HepG2 (cell line): ENCODE results near the gene CARMIL1. TPM values are rescaled to one million over a fixed set of nuclear protein-coding genes. Genes with fewer than 3 reads are reported as not detected.
A peak's percentile ranks its signal among the peaks of the same experiment; 100 is the strongest.

Experiments used
- BCL6 ChIP-seq: IDR thresholded peaks from 2 replicates; pipeline ENCODE4 v1.6.1; 2016; ENCODE audit warnings: missing genetic modification reagents, missing compliant biosample characterization
- EP300 ChIP-seq, 3 experiments: sonication (generic) in 1 of 3; formaldehyde crosslinking in 1 of 3; IDR thresholded peaks; 2 replicates each; pipeline versions ENCODE4 v1.5.1 to v1.6.1; 2011 to 2020; ENCODE audit warnings: low read depth in 2 of 3, low read length in 2 of 3, borderline replicate concordance in 1 of 3, improper control_type of control experiment in 1 of 3, mild to moderate bottlenecking in 1 of 3, missing genetic modification reagents in 1 of 3, moderate library complexity in 1 of 3
- MIXL1 ChIP-seq: IDR thresholded peaks from 2 replicates; pipeline ENCODE4 v1.6.1; 2016
- NONO ChIP-seq, 2 experiments: fragments of 450-650 bp in 1 of 2; sonication (generic) in 1 of 2; formaldehyde crosslinking in 1 of 2; IDR thresholded peaks in 1 of 2; conservative IDR thresholded peaks in 1 of 2; 2 replicates each; pipeline versions ENCODE4 v1.6.1 to v1.8.0; 2017 to 2022; ENCODE audit warnings: mild to moderate bottlenecking in 1 of 2, missing genetic modification reagents in 1 of 2, moderate library complexity in 1 of 2
- NR2F1 ChIP-seq, 2 experiments: fragments of 450-650 bp in 1 of 2; formaldehyde crosslinking in 1 of 2; IDR thresholded peaks; 2 replicates each; pipeline versions ENCODE4 v1.5.0 to v1.6.1; 2016 to 2020; ENCODE audit warnings: mild to moderate bottlenecking in 1 of 2, missing compliant biosample characterization in 1 of 2, missing genetic modification reagents in 1 of 2, moderate library complexity in 1 of 2
- SMAD9 ChIP-seq: sonication (generic); formaldehyde crosslinking; IDR thresholded peaks from 2 replicates; pipeline ENCODE4 v1.5.1; 2020; ENCODE audit warnings: mild to moderate bottlenecking, missing genetic modification reagents
- TAF1 ChIP-seq: sonication (generic); formaldehyde crosslinking; IDR thresholded peaks from 2 replicates; pipeline ENCODE4 v1.4.0; 2020; ENCODE audit warnings: missing genetic modification reagents
- TEAD3 ChIP-seq: optimal IDR thresholded peaks from 2 replicates; pipeline ENCODE3; 2016; ENCODE audit warnings: borderline replicate concordance
- ZNF251 ChIP-seq: sonication (generic); formaldehyde crosslinking; IDR thresholded peaks from 2 replicates; pipeline ENCODE4 v1.9.0; 2021; ENCODE audit warnings: mild to moderate bottlenecking, missing genetic modification reagents
- ZNF362 ChIP-seq: sonication (generic); formaldehyde crosslinking; IDR thresholded peaks from 2 replicates; pipeline ENCODE4 v1.4.0; 2020; ENCODE audit warnings: missing genetic modification reagents, mild to moderate bottlenecking, borderline replicate concordance
- ZNF446 ChIP-seq: sonication (generic); formaldehyde crosslinking; IDR thresholded peaks from 2 replicates; pipeline ENCODE4 v1.5.0; 2020; ENCODE audit warnings: mild to moderate bottlenecking, missing genetic modification reagents
- ZNF761 ChIP-seq: sonication (generic); formaldehyde crosslinking; conservative IDR thresholded peaks from 2 replicates; pipeline ENCODE4 v1.4.0; 2020; ENCODE audit warnings: mild to moderate bottlenecking, missing genetic modification reagents
- polyA plus RNA-seq, 8 experiments: library from polyadenylated mRNA; depleted of rRNA in 3 of 8; stranded (reverse) in 7 of 8; unstranded in 1 of 8; fragments of >200 nt; fragmentation: Illumina TruSeq in 4 of 8; extraction: Trizol in 4 of 8; gene quantifications; 2 replicates each; pipeline versions ENCODE4 v1.2.1 to v1.2.3, GENCODE V29; 2011 to 2016; ENCODE audit warnings: low read depth in 4 of 8, missing spikeins in 1 of 8, mixed read lengths in 1 of 8; ENCODE audit not compliant: insufficient read depth in 1 of 8
- total RNA-seq, 5 experiments: library from RNA; depleted of rRNA; stranded (reverse); fragments of >200 nt; fragmentation: Illumina TruSeq; extraction: Trizol; gene quantifications; 2 replicates each; pipeline ENCODE4 v1.2.3, GENCODE V29; 2016; ENCODE audit warnings: low read depth in 1 of 5
- TF ChIP-seq, protein P1 (sequence below): sonication (generic); formaldehyde crosslinking; IDR thresholded peaks from 2 replicates; pipeline ENCODE4 v1.4.0; 2020; ENCODE audit warnings: mild to moderate bottlenecking, missing genetic modification reagents, borderline replicate concordance
- TF ChIP-seq, protein P2 (sequence below): IDR thresholded peaks from 2 replicates; pipeline ENCODE4 v1.6.1; 2012; ENCODE audit warnings: low read depth, low read length, improper control_type of control experiment
- TF ChIP-seq, protein P3 (sequence below): sonication (generic); formaldehyde crosslinking; IDR thresholded peaks from 2 replicates; pipeline ENCODE4 v1.4.0; 2020; ENCODE audit warnings: missing genetic modification reagents

Gene CARMIL1
- total and polyA plus RNA-seq, 2 of the 13 experiments (the other 11 are each of a cell fraction or from before 2014, with no cell fraction given): 1.8 to 2.6 TPM

- TF ChIP-seq, protein P1, sequence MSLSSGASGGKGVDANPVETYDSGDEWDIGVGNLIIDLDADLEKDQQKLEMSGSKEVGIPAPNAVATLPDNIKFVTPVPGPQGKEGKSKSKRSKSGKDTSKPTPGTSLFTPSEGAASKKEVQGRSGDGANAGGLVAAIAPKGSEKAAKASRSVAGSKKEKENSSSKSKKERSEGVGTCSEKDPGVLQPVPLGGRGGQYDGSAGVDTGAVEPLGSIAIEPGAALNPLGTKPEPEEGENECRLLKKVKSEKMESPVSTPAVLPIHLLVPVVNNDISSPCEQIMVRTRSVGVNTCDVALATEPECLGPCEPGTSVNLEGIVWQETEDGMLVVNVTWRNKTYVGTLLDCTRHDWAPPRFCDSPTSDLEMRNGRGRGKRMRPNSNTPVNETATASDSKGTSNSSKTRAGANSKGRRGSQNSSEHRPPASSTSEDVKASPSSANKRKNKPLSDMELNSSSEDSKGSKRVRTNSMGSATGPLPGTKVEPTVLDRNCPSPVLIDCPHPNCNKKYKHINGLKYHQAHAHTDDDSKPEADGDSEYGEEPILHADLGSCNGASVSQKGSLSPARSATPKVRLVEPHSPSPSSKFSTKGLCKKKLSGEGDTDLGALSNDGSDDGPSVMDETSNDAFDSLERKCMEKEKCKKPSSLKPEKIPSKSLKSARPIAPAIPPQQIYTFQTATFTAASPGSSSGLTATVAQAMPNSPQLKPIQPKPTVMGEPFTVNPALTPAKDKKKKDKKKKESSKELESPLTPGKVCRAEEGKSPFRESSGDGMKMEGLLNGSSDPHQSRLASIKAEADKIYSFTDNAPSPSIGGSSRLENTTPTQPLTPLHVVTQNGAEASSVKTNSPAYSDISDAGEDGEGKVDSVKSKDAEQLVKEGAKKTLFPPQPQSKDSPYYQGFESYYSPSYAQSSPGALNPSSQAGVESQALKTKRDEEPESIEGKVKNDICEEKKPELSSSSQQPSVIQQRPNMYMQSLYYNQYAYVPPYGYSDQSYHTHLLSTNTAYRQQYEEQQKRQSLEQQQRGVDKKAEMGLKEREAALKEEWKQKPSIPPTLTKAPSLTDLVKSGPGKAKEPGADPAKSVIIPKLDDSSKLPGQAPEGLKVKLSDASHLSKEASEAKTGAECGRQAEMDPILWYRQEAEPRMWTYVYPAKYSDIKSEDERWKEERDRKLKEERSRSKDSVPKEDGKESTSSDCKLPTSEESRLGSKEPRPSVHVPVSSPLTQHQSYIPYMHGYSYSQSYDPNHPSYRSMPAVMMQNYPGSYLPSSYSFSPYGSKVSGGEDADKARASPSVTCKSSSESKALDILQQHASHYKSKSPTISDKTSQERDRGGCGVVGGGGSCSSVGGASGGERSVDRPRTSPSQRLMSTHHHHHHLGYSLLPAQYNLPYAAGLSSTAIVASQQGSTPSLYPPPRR (CRISPR knock-in tag): peak; percentile 61
- TF ChIP-seq SMAD9 (CRISPR knock-in tag): no peak
- no peak for TF ChIP-seq ZNF446 (CRISPR knock-in tag)
- no peak for TF ChIP-seq ZNF362 (CRISPR knock-in tag)
- TF ChIP-seq BCL6 (CRISPR knock-in tag): peak; percentile 54; the same call in 1 of the 2 replicates
- TF ChIP-seq NR2F1 (CRISPR knock-in tag; IDR thresholded peaks at IDR 0.05): no peak
- no peak for TF ChIP-seq ZNF251
- TF ChIP-seq, protein P2, sequence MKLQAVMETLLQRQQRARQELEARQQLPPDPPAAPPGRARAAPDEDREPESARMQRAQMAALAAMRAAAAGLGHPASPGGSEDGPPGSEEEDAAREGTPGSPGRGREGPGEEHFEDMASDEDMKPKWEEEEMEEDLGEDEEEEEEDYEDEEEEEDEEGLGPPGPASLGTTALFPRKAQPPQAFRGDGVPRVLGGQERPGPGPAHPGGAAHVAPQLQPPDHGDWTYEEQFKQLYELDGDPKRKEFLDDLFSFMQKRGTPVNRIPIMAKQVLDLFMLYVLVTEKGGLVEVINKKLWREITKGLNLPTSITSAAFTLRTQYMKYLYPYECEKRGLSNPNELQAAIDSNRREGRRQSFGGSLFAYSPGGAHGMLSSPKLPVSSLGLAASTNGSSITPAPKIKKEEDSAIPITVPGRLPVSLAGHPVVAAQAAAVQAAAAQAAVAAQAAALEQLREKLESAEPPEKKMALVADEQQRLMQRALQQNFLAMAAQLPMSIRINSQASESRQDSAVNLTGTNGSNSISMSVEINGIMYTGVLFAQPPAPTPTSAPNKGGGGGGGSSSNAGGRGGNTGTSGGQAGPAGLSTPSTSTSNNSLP: no peak
- peak; percentile 66; the same call in 1 of the 2 replicates for TF ChIP-seq MIXL1 (CRISPR knock-in tag)
- TF ChIP-seq NONO (IDR thresholded peaks at IDR 0.05): no peak
- TF ChIP-seq NONO (CRISPR knock-in tag; conservative IDR thresholded peaks at IDR 0.05): no peak
- no peak for TF ChIP-seq TAF1 (CRISPR knock-in tag)
- no peak for TF ChIP-seq TEAD3 (CRISPR knock-in tag)
- TF ChIP-seq EP300 (IDR thresholded peaks at IDR 0.05; ENCODE audit: low read depth in 2 of 2, low read length in 2 of 2): peak in 1 of 2 experiments; percentile 44; a peak in 1 of 4 replicates
- no peak for TF ChIP-seq EP300 (CRISPR knock-in tag; IDR thresholded peaks at IDR 0.05; ENCODE audit: borderline replicate concordance)
- no peak for TF ChIP-seq ZNF761 (CRISPR knock-in tag)
- TF ChIP-seq, protein P3, sequence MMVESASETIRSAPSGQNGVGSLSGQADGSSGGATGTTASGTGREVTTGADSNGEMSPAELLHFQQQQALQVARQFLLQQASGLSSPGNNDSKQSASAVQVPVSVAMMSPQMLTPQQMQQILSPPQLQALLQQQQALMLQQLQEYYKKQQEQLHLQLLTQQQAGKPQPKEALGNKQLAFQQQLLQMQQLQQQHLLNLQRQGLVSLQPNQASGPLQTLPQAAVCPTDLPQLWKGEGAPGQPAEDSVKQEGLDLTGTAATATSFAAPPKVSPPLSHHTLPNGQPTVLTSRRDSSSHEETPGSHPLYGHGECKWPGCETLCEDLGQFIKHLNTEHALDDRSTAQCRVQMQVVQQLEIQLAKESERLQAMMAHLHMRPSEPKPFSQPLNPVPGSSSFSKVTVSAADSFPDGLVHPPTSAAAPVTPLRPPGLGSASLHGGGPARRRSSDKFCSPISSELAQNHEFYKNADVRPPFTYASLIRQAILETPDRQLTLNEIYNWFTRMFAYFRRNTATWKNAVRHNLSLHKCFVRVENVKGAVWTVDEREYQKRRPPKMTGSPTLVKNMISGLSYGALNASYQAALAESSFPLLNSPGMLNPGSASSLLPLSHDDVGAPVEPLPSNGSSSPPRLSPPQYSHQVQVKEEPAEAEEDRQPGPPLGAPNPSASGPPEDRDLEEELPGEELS (CRISPR knock-in tag): 0 out of 2 replicates have a peak, but pooled peaks have one; percentile 16
Observed at GRCh38 chr6:25661129-25661779, 382.1 kb downstream of the CARMIL1 start (continued).
